Neuronal stem cell (in vitro differentiated cells): Measurements from ENCODE around the gene CRYBG2.
A peak's percentile ranks its signal among the peaks of the same experiment; 100 is the strongest.

Experiments
- DNase-seq: peaks from one replicate; pipeline ENCODE4 v3.0.0-alpha.2; 2013; ENCODE audit warnings: low spot score
- H2AFZ ChIP-seq: one replicate; pipeline ENCODE4 v1.6.1; 2013; ENCODE audit warnings: mild to moderate bottlenecking, low read length, inconsistent platforms
- H2AK5ac ChIP-seq: 2 replicates; pipeline ENCODE4 v1.6.1; 2013; ENCODE audit warnings: low read depth, mild to moderate bottlenecking, inconsistent platforms, low read length, moderate library complexity, mixed read lengths
- H2BK120ac ChIP-seq: 2 replicates; pipeline ENCODE4 v1.6.1; 2013; ENCODE audit warnings: low read depth, mild to moderate bottlenecking, inconsistent platforms, low read length, moderate library complexity, mixed read lengths
- H2BK12ac ChIP-seq: one replicate; pipeline ENCODE4 v1.6.1; 2013; ENCODE audit warnings: low read length, inconsistent platforms
- H2BK15ac ChIP-seq: 2 replicates; pipeline ENCODE4 v1.6.1; 2013; ENCODE audit warnings: mild to moderate bottlenecking, low read length, inconsistent platforms, mixed read lengths
- H2BK5ac ChIP-seq: one replicate; pipeline ENCODE4 v1.6.1; 2013; ENCODE audit warnings: inconsistent platforms, mild to moderate bottlenecking, low read length, moderate library complexity
- H3K14ac ChIP-seq: one replicate; pipeline ENCODE4 v1.6.1; 2013; ENCODE audit warnings: low read length, inconsistent platforms
- H3K18ac ChIP-seq: 2 replicates; pipeline ENCODE4 v1.6.1; 2013; ENCODE audit warnings: low read length, inconsistent platforms
- H3K23ac ChIP-seq: 2 replicates; pipeline ENCODE4 v1.6.1; 2013; ENCODE audit warnings: low read depth, mild to moderate bottlenecking, mixed read lengths, low read length, inconsistent platforms; ENCODE audit not compliant: poor library complexity
- H3K27ac ChIP-seq: replicated peaks from 3 replicates; pipeline ENCODE4 v1.5.1; 2013; ENCODE audit warnings: low read length, inconsistent platforms
- H3K27me3 ChIP-seq, 3 experiments: 2 replicates each; pipeline ENCODE4 v1.6.1; 2013; ENCODE audit warnings: low read length in 3 of 3, mild to moderate bottlenecking in 2 of 3, inconsistent platforms in 1 of 3, low read depth in 1 of 3, mixed read lengths in 1 of 3, moderate library complexity in 1 of 3; ENCODE audit not compliant: control insufficient read depth in 3 of 3, insufficient read depth in 3 of 3
- H3K36me3 ChIP-seq, 2 donors: replicated peaks in 1 of 2; 2 replicates each; pipeline ENCODE4 v1.6.1; 2013; ENCODE audit warnings: low read length in 2 of 2; ENCODE audit not compliant: control insufficient read depth in 2 of 2, insufficient read depth in 2 of 2
- H3K4ac ChIP-seq: 2 replicates; pipeline ENCODE4 v1.6.1; 2013; ENCODE audit warnings: inconsistent platforms, mild to moderate bottlenecking, low read length, moderate library complexity
- H3K4me1 ChIP-seq, 2 donors: 1 replicate in 1 of 2; 2 replicates in 1 of 2; pipeline ENCODE4 v1.6.1; 2013; ENCODE audit warnings: low read length in 2 of 2, low read depth in 1 of 2; ENCODE audit not compliant: control insufficient read depth in 2 of 2, insufficient read depth in 1 of 2
- H3K4me2 ChIP-seq: one replicate; pipeline ENCODE4 v1.6.1; 2013; ENCODE audit warnings: mild to moderate bottlenecking, low read length, inconsistent platforms; ENCODE audit not compliant: insufficient read depth, poor library complexity, severe bottlenecking
- H3K4me3 ChIP-seq, 2 donors: 2 replicates each; pipeline ENCODE4 v1.5.1; 2013; ENCODE audit warnings: low read length in 2 of 2, mild to moderate bottlenecking in 2 of 2, inconsistent platforms in 1 of 2, moderate library complexity in 1 of 2
- H3K79me1 ChIP-seq: one replicate; pipeline ENCODE4 v1.6.1; 2013; ENCODE audit warnings: low read depth, mild to moderate bottlenecking, inconsistent platforms, low read length, moderate library complexity
- H3K9ac ChIP-seq: one replicate; pipeline ENCODE4 v1.6.1; 2013; ENCODE audit warnings: mild to moderate bottlenecking, low read depth, low read length, inconsistent platforms; ENCODE audit not compliant: poor library complexity
- H3K9me3 ChIP-seq, 2 donors: replicated peaks in 1 of 2; 2 replicates each; pipeline versions ENCODE3 to v1.6.1; 2013; ENCODE audit warnings: low read length in 2 of 2, mild to moderate bottlenecking in 2 of 2, inconsistent platforms in 1 of 2, low read depth in 1 of 2, mixed read lengths in 1 of 2, moderate library complexity in 1 of 2; ENCODE audit not compliant: control insufficient read depth in 2 of 2, insufficient read depth in 1 of 2
- H4K8ac ChIP-seq: one replicate; pipeline ENCODE4 v1.6.1; 2013; ENCODE audit warnings: low read depth, mild to moderate bottlenecking, inconsistent platforms, low read length, moderate library complexity
- H4K91ac ChIP-seq: one replicate; pipeline ENCODE4 v1.6.1; 2013; ENCODE audit warnings: low read length, low read depth, mild to moderate bottlenecking, inconsistent platforms; ENCODE audit not compliant: poor library complexity
- WGBS, 2 donors: extraction: QIAGEN DNeasy Blood & Tissue Kit; methylation state at CpG; one replicate each; pipeline ENCODE4 v1.1.7; 2013; ENCODE audit warnings: missing lambda C conversion rate in 2 of 2, mixed read lengths in 1 of 2; ENCODE audit not compliant: insufficient read length in 2 of 2, insufficient replicate concordance in 1 of 2; ENCODE audit errors: extremely low coverage in 2 of 2; 5-methylcytosine and 5-hydroxymethylcytosine counted together

Gene CRYBG2

DNA sequence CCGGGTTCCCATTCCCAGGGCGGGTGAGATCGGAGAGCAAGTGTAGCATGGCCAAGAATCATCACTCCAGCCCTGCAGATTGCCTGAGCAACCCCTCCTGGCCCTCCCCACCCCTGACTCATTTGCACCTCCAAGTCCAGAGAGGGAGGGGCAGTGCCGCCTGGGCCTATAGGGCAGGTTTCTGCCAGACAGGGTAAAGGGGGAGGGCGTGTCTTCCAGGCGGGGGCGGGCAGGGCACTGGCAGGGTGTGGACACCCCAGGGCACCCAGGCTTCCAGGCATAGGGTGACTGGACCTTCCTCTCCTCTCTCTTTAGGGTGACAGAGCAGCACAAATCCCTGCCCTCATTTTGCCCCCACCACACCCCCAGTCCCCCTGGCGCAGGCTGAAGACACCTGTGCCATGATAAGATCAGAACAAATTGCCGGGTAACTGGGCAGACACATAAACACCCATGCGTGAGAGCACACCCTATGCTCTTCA lies 3.2 kb upstream of the CRYBG2 start:
- Histone ChIP-seq H4K91ac (no peak overlapping the region), H2BK5ac (no peak overlapping the region), H3K4me1 (peaks cover 42 to 44% of the 10 kb centered on the region in 2 donors), H3K14ac (no peak overlapping the region), H2AFZ (no peak overlapping the region), H3K18ac (peak overlapping the region; percentile 15), H3K9ac (no peak overlapping the region), H2BK12ac (no peak overlapping the region), H3K27ac (no peak overlapping the region), H3K36me3 (no peaks in the 10 kb centered on the region), H2AK5ac (no peak overlapping the region), H2BK120ac (no peak overlapping the region), H3K4ac (no peak overlapping the region), H3K79me1 (no peaks in the 10 kb centered on the region), H2BK15ac (peak overlapping the region; percentile 65), H3K4me2 (no peak overlapping the region), H4K8ac (no peak overlapping the region), H3K9me3 (no peaks in the 10 kb centered on the region), H3K4me3 (no peak overlapping the region), H3K27me3 (peaks cover 0 to 12% (median 0%) of the 10 kb centered on the region in 3 experiments), H3K23ac (no peak overlapping the region)
- WGBS, 2 donors, result no CpG with 5 or more reads among the region's 10 CpGs
- no peak for DNase-seq

DNA sequence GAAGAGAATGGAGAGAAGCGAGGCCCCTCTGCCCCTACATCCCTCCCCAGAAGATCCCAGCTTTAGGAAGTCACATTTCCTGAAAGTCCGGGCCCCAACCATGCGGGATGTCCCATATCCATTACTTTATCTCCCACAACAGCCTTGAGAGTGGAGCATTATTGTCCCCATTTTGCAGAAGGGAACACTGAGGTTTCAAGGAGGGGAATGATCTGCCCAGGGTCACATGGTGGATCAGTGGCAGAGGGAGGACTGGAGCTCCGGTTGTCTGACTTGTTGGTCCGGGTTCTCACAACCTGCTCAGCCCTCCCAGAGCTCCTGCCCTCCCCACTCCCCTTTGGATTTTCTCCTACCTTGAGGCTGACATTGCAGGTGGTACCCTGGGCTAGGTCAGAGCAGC lies 2.2 kb upstream of the CRYBG2 start:
- H2BK15ac ChIP-seq, result no peak overlapping the region
- H3K27ac ChIP-seq, result no peak overlapping the region
- no peak overlapping the region for H2BK5ac ChIP-seq
- H4K91ac ChIP-seq, result no peak overlapping the region
- no peak overlapping the region for H4K8ac ChIP-seq
- no peak overlapping the region for H2AFZ ChIP-seq
- H2BK12ac ChIP-seq, result peak overlapping the region; percentile 3
- H3K4me3 ChIP-seq, result no peak overlapping the region
- no peak overlapping the region for H3K14ac ChIP-seq
- H3K4me1 ChIP-seq, result peaks cover 46 to 51% of the 10 kb centered on the region in 2 donors
- H3K4ac ChIP-seq, result no peak overlapping the region
- peak overlapping the region; percentile 47 for H2AK5ac ChIP-seq
- no CpG with 5 or more reads among the region's 5 CpGs for WGBS, 2 donors
- DNase-seq, result no peak
- no peaks in the 10 kb centered on the region for H3K9me3 ChIP-seq
- no peak overlapping the region for H2BK120ac ChIP-seq
- H3K4me2 ChIP-seq, result no peak overlapping the region
- H3K27me3 ChIP-seq, result peaks cover 0 to 11% (median 0%) of the 10 kb centered on the region in 3 experiments
- H3K36me3 ChIP-seq, result no peaks in the 10 kb centered on the region
- peak overlapping the region; percentile 57 for H3K18ac ChIP-seq
- no peaks in the 10 kb centered on the region for H3K79me1 ChIP-seq
- H3K9ac ChIP-seq, result no peak overlapping the region
- no peak overlapping the region for H3K23ac ChIP-seq

DNA sequence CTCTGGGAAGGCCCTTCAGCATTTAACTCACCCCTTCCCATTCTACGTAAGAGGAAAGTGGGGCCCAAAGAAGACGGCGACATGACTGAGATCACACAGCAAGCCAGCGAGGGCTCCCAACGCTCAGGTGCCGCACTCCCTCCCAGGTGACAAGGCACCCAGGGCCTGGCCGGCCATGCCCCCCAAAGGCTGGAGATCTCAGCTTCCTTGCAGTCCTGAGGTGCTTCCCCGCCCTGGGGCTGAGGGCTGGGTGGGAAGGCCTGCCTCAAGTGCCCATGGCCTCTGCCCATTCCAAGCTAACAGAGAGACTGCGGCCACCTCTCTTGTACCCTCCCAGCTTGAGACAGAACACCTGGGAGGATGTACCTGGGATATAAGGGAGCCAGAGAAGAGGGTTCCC lies 1.0 kb upstream of the CRYBG2 start:
- no peak overlapping the region for H3K14ac ChIP-seq
- no peak overlapping the region for H2AFZ ChIP-seq
- H3K79me1 ChIP-seq, result no peaks in the 10 kb centered on the region
- no peaks in the 10 kb centered on the region for H3K36me3 ChIP-seq
- H2BK12ac ChIP-seq, result no peak overlapping the region
- H2BK15ac ChIP-seq, result peak overlapping the region; percentile 65
- no peak for DNase-seq
- H2AK5ac ChIP-seq, result peak overlapping the region; percentile 61
- H3K4me2 ChIP-seq, result no peak overlapping the region
- no peaks in the 10 kb centered on the region for H3K9me3 ChIP-seq
- H3K4ac ChIP-seq, result no peak overlapping the region
- H3K18ac ChIP-seq, result peak overlapping the region; percentile 90
- no CpG with 5 or more reads among the region's 9 CpGs for WGBS, 2 donors
- peaks cover 0 to 2% (median 0%) of the 10 kb centered on the region in 3 experiments for H3K27me3 ChIP-seq
- peak overlapping the region; percentile 65 for H3K9ac ChIP-seq
- peak overlapping the region; percentile 72 for H2BK120ac ChIP-seq
- no peak overlapping the region for H3K4me3 ChIP-seq
- H4K91ac ChIP-seq, result no peak overlapping the region
- H2BK5ac ChIP-seq, result peak overlapping the region; percentile 49
- H3K4me1 ChIP-seq, result peaks cover 54 to 57% of the 10 kb centered on the region in 2 donors
- H3K27ac ChIP-seq, result no peak overlapping the region
- no peak overlapping the region for H3K23ac ChIP-seq
- H4K8ac ChIP-seq, result no peak overlapping the region

DNA sequence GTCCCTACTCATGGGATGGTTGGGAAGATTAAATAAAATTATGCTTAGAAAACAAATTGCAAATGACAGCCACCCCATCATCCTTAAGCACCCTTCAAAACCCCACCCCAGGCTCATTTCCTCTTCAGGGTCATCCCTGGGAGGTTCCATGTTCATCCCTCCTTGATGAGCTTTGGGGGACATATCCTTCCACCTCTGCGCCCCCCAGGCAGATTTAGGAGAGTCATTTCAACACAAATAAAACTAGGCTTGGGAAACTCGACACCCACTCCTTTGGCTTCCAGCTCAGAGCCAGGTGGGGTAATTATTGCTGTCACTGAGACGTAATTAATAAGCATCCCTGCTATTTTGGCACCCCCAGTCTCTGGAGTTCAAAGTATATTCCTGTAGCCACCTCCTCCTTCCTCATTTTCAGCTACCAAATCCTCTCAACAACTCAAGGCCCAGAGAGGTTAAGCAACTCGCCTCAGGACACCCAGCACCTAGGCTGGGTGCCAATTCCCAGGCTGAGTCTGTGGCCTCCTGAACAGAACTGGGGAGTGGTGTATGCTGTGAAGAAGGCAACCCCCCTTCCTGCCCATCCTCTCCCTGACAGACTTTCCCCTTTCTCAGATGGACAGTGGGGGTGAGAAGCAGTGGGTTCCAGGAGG lies 595 bp downstream of the CRYBG2 start:
- Histone ChIP-seq H3K79me1 (no peaks in the 10 kb centered on the region), H3K27ac (no peak overlapping the region), H3K4me2 (no peak overlapping the region), H2AFZ (no peak overlapping the region), H2AK5ac (peak overlapping the region; percentile 61), H2BK120ac (peak overlapping the region; percentile 74), H3K9ac (peak overlapping the region; percentile 24), H2BK5ac (peak overlapping the region; percentile 27), H3K18ac (peak overlapping the region; percentile 92), H3K23ac (no peak overlapping the region), H3K4ac (peak overlapping the region; percentile 13), H4K8ac (no peak overlapping the region), H3K9me3 (no peaks in the 10 kb centered on the region), H2BK12ac (peak overlapping the region; percentile 18), H3K4me3 (no peak overlapping the region), H3K4me1 (peaks cover 51 to 62% of the 10 kb centered on the region in 2 donors), H2BK15ac (peak overlapping the region; percentile 65), H3K27me3 (no peaks in the 10 kb centered on the region), H3K14ac (no peak overlapping the region), H4K91ac (no peak overlapping the region), H3K36me3 (no peaks in the 10 kb centered on the region)
- no peak for DNase-seq
- WGBS, 2 donors, result no CpG with 5 or more reads among the region's 4 CpGs
